ENCODE measurements around the gene PTPRN2. TPM values are rescaled to one million over a fixed set of nuclear protein-coding genes. Genes with fewer than 3 reads are reported as not detected.
A peak's percentile ranks its signal among the peaks of the same experiment; 100 is the strongest.

The PTPRN2 gene
- total RNA-seq, 1 experiment from 2014 or later, result not detected

- no peak overlapping the region for H2AFZ ChIP-seq
- ChIA-PET POLR2A (ENCODE audit: unreplicated experiment) (no interaction called here), CTCF (no interaction called here)
- H3K4me2 ChIP-seq, result no peak overlapping the region
- H3K9me2 ChIP-seq (ENCODE audit: insufficient read depth), result no peaks in the 10 kb centered on the region
- no peak for TF ChIP-seq CTCF (conservative IDR thresholded peaks at IDR 0.05)
- TF ChIP-seq EZH2 (IDR thresholded peaks at IDR 0.05; ENCODE audit: low read depth), result no peak
- H3K27me3 ChIP-seq (ENCODE audit: insufficient read depth, low read depth), result peaks cover 16% of the 10 kb centered on the region
- H3K36me3 ChIP-seq (ENCODE audit: low read depth), result no peaks in the 10 kb centered on the region
- H3K4me1 ChIP-seq (replicated peaks; ENCODE audit: insufficient read depth), result no peaks in the 10 kb centered on the region
- no peaks in the 10 kb centered on the region; the same call in 1 of the 2 replicates for H4K20me1 ChIP-seq (ENCODE audit: insufficient read depth)
- BruUV-seq (replicated peaks), result no TSS peak
- no peaks in the 10 kb centered on the region for H3F3A ChIP-seq (ENCODE audit: insufficient read depth, low read depth)
- peaks cover 4% of the 10 kb centered on the region; the same call in 1 of the 2 replicates for H3K9me3 ChIP-seq (ENCODE audit: insufficient read depth, low read depth)
- H3K79me2 ChIP-seq (ENCODE audit: low read depth), result no peaks in the 10 kb centered on the region
- intact Hi-C loops (cut with micrococcal nuclease; ENCODE audit: unreplicated experiment), result no loop called here
- H3K4me3 ChIP-seq, result no peak overlapping the region
- DNase-seq, result no peak
- H3K27ac ChIP-seq, result no peak overlapping the region
These were observed 9.1 kb upstream of the PTPRN2 start for GRCh38 chr7:158596745-158597144.

- Histone ChIP-seq H3K4me1 (replicated peaks; ENCODE audit: insufficient read depth) (no peaks in the 10 kb centered on the region), H3K9me2 (ENCODE audit: insufficient read depth) (no peaks in the 10 kb centered on the region), H3K27ac (no peak overlapping the region), H3F3A (ENCODE audit: insufficient read depth, low read depth) (no peaks in the 10 kb centered on the region), H2AFZ (no peak overlapping the region), H3K9me3 (ENCODE audit: insufficient read depth, low read depth) (peaks cover 4% of the 10 kb centered on the region; the same call in 1 of the 2 replicates), H3K36me3 (ENCODE audit: low read depth) (no peaks in the 10 kb centered on the region), H3K79me2 (ENCODE audit: low read depth) (no peaks in the 10 kb centered on the region), H3K27me3 (ENCODE audit: insufficient read depth, low read depth) (peaks cover 20% of the 10 kb centered on the region), H4K20me1 (ENCODE audit: insufficient read depth) (no peaks in the 10 kb centered on the region; the same call in 1 of the 2 replicates), H3K4me2 (no peak overlapping the region), H3K4me3 (no peak overlapping the region)
- intact Hi-C loops (cut with micrococcal nuclease; ENCODE audit: unreplicated experiment), result no loop called here
- no peak for DNase-seq
- POLR2A ChIA-PET (ENCODE audit: unreplicated experiment), result no interaction called here
- CTCF ChIA-PET, result no interaction called here
- TF ChIP-seq EZH2 (IDR thresholded peaks at IDR 0.05; ENCODE audit: low read depth) (no peak), CTCF (conservative IDR thresholded peaks at IDR 0.05) (no peak)
- BruUV-seq (replicated peaks), result no TSS peak
These were observed 8.7 kb upstream of the PTPRN2 start for GRCh38 chr7:158596309-158596708.

GRCh38 chr7:158595068-158595467, 7.4 kb upstream of the PTPRN2 start:
- peak in 1 of 2 experiments; percentile 49 for DNase-seq
- Histone ChIP-seq H2AFZ (no peak overlapping the region), H3K4me1 (replicated peaks; ENCODE audit: insufficient read depth) (no peaks in the 10 kb centered on the region), H3K9me3 (ENCODE audit: insufficient read depth, low read depth) (peaks cover 4% of the 10 kb centered on the region; the same call in 1 of the 2 replicates), H3K36me3 (ENCODE audit: low read depth) (no peaks in the 10 kb centered on the region), H3K27ac (no peak overlapping the region), H3F3A (ENCODE audit: insufficient read depth, low read depth) (no peaks in the 10 kb centered on the region), H3K79me2 (ENCODE audit: low read depth) (no peaks in the 10 kb centered on the region), H3K4me3 (no peak overlapping the region), H3K9me2 (ENCODE audit: insufficient read depth) (no peaks in the 10 kb centered on the region), H3K27me3 (ENCODE audit: insufficient read depth, low read depth) (peaks cover 32% of the 10 kb centered on the region), H4K20me1 (ENCODE audit: insufficient read depth) (no peaks in the 10 kb centered on the region), H3K4me2 (no peak overlapping the region)
- ChIA-PET POLR2A (ENCODE audit: unreplicated experiment) (interaction anchor here (0.5 kb wide), 1 partner anchor 67 kb away, joined by 31 read pairs; no protein-coding TSS in a partner anchor), CTCF (no interaction called here)
- TF ChIP-seq EZH2 (IDR thresholded peaks at IDR 0.05; ENCODE audit: low read depth) (no peak), CTCF (conservative IDR thresholded peaks at IDR 0.05) (no peak)
- intact Hi-C loops (cut with micrococcal nuclease; ENCODE audit: unreplicated experiment), result no loop called here
- BruUV-seq (replicated peaks), result no TSS peak

Data from PC-9 (cell line).